Neural cell (in vitro differentiated cells): ENCODE results near the gene HCFC2. TPM values are rescaled to one million over a fixed set of nuclear protein-coding genes. Genes with fewer than 3 reads are reported as not detected.

ENCODE experiments used
- H2AFZ ChIP-seq: fragments of 200-600, 300-800 bp; sonication (generic), shearing (Covaris generic); 2 replicates; pipeline ENCODE4 v1.6.0; 2014; ENCODE audit warnings: low read depth, mild to moderate bottlenecking, antibody characterized with exemption, low read length, moderate library complexity
- H3F3A ChIP-seq: fragments of 200-600 bp; shearing (Covaris generic); 2 replicates; pipeline ENCODE4 v1.6.1; 2016; ENCODE audit warnings: mild to moderate bottlenecking, moderate library complexity, mixed read lengths, antibody characterized with exemption, low read length; ENCODE audit not compliant: insufficient read depth, poor library complexity, severe bottlenecking
- H3K27ac ChIP-seq: fragments of 200-600, 300-800 bp; sonication (generic), shearing (Covaris generic); 2 replicates; pipeline ENCODE4 v1.5.1; 2014; ENCODE audit warnings: mild to moderate bottlenecking, low read length, moderate library complexity
- H3K27me3 ChIP-seq: fragments of 300-800, 200-600 bp; sonication (generic), shearing (Covaris generic); 2 replicates; pipeline ENCODE4 v1.6.0; 2014; ENCODE audit warnings: mild to moderate bottlenecking, low read depth, low read length, moderate library complexity; ENCODE audit not compliant: insufficient read depth
- H3K36me3 ChIP-seq: fragments of 300-800, 200-600 bp; sonication (generic), shearing (Covaris generic); 2 replicates; pipeline ENCODE4 v1.5.1; 2014; ENCODE audit warnings: mild to moderate bottlenecking, antibody characterized with exemption, low read length, moderate library complexity; ENCODE audit not compliant: insufficient read depth
- H3K4me2 ChIP-seq: fragments of 300-800, 200-600 bp; sonication (generic), shearing (Covaris generic); 2 replicates; pipeline ENCODE4 v1.6.0; 2014; ENCODE audit warnings: mild to moderate bottlenecking, low read length
- H3K4me3 ChIP-seq: fragments of 300-800, 200-600 bp; sonication (generic), shearing (Covaris generic); 2 replicates; pipeline ENCODE4 v1.5.1; 2014; ENCODE audit warnings: mild to moderate bottlenecking, low read length, moderate library complexity
- H3K79me2 ChIP-seq: fragments of 200-600 bp; shearing (Covaris generic); replicated peaks from 2 replicates; pipeline ENCODE4 v1.6.0; 2014; ENCODE audit warnings: mild to moderate bottlenecking, low read length, moderate library complexity; ENCODE audit not compliant: insufficient read depth
- H3K9ac ChIP-seq: fragments of 300-800, 200-600 bp; sonication (generic), shearing (Covaris generic); 2 replicates; pipeline ENCODE4 v1.6.1; 2016; ENCODE audit warnings: mild to moderate bottlenecking, low read length, mixed read lengths
- H3K9me2 ChIP-seq: fragments of 200-600 bp; shearing (Covaris generic); 2 replicates; pipeline ENCODE4 v1.6.1; 2016; ENCODE audit warnings: mild to moderate bottlenecking, low read length, mixed read lengths; ENCODE audit not compliant: insufficient read depth
- H3K9me3 ChIP-seq: fragments of 200-600, 300-800 bp; sonication (generic), shearing (Covaris generic); 2 replicates; pipeline ENCODE4 v1.6.1; 2016; ENCODE audit warnings: mild to moderate bottlenecking, mixed run types, low read length, moderate library complexity, mixed read lengths
- H4K20me1 ChIP-seq: fragments of 200-600 bp; shearing (Covaris generic); 2 replicates; pipeline ENCODE4 v1.6.1; 2016; ENCODE audit warnings: mild to moderate bottlenecking, mixed run types; ENCODE audit not compliant: insufficient read depth
- EP300 ChIP-seq: fragments of 450-650 bp; conservative IDR thresholded peaks from 2 replicates; pipeline ENCODE4 v1.6.1; 2014; ENCODE audit warnings: antibody characterized with exemption, mild to moderate bottlenecking, moderate library complexity; ENCODE audit not compliant: poor library complexity, severe bottlenecking
- EZH2 ChIP-seq: fragments of 200-600, 300-800 bp; shearing (Covaris generic), sonication (generic); IDR thresholded peaks from 2 replicates; pipeline ENCODE4 v1.6.1; 2014; ENCODE audit warnings: antibody characterized with exemption, low read length, borderline replicate concordance, mild to moderate bottlenecking; ENCODE audit not compliant: insufficient read depth, poor library complexity, severe bottlenecking
- MXI1 ChIP-seq: fragments of 450-650 bp; conservative IDR thresholded peaks from 2 replicates; pipeline ENCODE4 v1.6.1; 2014; ENCODE audit warnings: antibody characterized with exemption, mild to moderate bottlenecking; ENCODE audit not compliant: poor library complexity, severe bottlenecking
- POLR2AphosphoS5 ChIP-seq: IDR thresholded peaks from 2 replicates; pipeline ENCODE4 v1.6.1; 2012
- RAD21 ChIP-seq: fragments of 450-650 bp; conservative IDR thresholded peaks from 2 replicates; pipeline ENCODE4 v1.6.1; 2014; ENCODE audit warnings: antibody characterized with exemption, mild to moderate bottlenecking, moderate library complexity
- SMC3 ChIP-seq: fragments of 450-650 bp; conservative IDR thresholded peaks from 2 replicates; pipeline ENCODE4 v1.6.1; 2014; ENCODE audit warnings: antibody characterized with exemption, mild to moderate bottlenecking, moderate library complexity; ENCODE audit not compliant: poor library complexity
- TAF1 ChIP-seq: IDR thresholded peaks from 2 replicates; pipeline ENCODE4 v1.6.1; 2012; ENCODE audit warnings: low read depth
- polyA plus RNA-seq: library from polyadenylated mRNA; depleted of rRNA; stranded (reverse); fragments of >200 nt; gene quantifications from 2 replicates; pipeline ENCODE4 v1.2.3, GENCODE V29; 2014
- TF ChIP-seq, protein P1 (sequence below): fragments of 450-650 bp; IDR thresholded peaks from 2 replicates; pipeline ENCODE4 v1.5.1; 2014; ENCODE audit warnings: antibody characterized with exemption, mild to moderate bottlenecking, moderate library complexity; ENCODE audit not compliant: poor library complexity, severe bottlenecking
- TF ChIP-seq, protein P2 (sequence below): IDR thresholded peaks from 2 replicates; pipeline ENCODE4 v1.6.1; 2012; ENCODE audit warnings: borderline replicate concordance

The HCFC2 gene
- polyA plus RNA-seq, 1 donor from 2014 or later = 62.4 TPM

- Histone ChIP-seq H3K4me2 (no peak within 1 kb of the TSS), H3K27ac (no peak within 1 kb of the TSS), H3K9ac (no peak within 1 kb of the TSS), H3K27me3 (peaks cover 16% of the 10 kb centered on the region), H3K79me2 (no peaks in the 10 kb centered on the region), H3F3A (no peaks in the 10 kb centered on the region), H3K9me3 (no peaks in the 10 kb centered on the region), H3K9me2 (no peaks in the 10 kb centered on the region), H3K4me3 (peak within 1 kb of the TSS; percentile 37), H3K36me3 (no peaks in the 10 kb centered on the region), H2AFZ (no peak within 1 kb of the TSS), H4K20me1 (no peaks in the 10 kb centered on the region)
- TF ChIP-seq MXI1 (no peak), EP300 (no peak), TAF1 (no peak), RAD21 (no peak), EZH2 (no peak), POLR2AphosphoS5 (no peak), SMC3 (no peak)
- TF ChIP-seq, protein P1, sequence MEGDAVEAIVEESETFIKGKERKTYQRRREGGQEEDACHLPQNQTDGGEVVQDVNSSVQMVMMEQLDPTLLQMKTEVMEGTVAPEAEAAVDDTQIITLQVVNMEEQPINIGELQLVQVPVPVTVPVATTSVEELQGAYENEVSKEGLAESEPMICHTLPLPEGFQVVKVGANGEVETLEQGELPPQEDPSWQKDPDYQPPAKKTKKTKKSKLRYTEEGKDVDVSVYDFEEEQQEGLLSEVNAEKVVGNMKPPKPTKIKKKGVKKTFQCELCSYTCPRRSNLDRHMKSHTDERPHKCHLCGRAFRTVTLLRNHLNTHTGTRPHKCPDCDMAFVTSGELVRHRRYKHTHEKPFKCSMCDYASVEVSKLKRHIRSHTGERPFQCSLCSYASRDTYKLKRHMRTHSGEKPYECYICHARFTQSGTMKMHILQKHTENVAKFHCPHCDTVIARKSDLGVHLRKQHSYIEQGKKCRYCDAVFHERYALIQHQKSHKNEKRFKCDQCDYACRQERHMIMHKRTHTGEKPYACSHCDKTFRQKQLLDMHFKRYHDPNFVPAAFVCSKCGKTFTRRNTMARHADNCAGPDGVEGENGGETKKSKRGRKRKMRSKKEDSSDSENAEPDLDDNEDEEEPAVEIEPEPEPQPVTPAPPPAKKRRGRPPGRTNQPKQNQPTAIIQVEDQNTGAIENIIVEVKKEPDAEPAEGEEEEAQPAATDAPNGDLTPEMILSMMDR = no peak
- TF ChIP-seq, protein P2, sequence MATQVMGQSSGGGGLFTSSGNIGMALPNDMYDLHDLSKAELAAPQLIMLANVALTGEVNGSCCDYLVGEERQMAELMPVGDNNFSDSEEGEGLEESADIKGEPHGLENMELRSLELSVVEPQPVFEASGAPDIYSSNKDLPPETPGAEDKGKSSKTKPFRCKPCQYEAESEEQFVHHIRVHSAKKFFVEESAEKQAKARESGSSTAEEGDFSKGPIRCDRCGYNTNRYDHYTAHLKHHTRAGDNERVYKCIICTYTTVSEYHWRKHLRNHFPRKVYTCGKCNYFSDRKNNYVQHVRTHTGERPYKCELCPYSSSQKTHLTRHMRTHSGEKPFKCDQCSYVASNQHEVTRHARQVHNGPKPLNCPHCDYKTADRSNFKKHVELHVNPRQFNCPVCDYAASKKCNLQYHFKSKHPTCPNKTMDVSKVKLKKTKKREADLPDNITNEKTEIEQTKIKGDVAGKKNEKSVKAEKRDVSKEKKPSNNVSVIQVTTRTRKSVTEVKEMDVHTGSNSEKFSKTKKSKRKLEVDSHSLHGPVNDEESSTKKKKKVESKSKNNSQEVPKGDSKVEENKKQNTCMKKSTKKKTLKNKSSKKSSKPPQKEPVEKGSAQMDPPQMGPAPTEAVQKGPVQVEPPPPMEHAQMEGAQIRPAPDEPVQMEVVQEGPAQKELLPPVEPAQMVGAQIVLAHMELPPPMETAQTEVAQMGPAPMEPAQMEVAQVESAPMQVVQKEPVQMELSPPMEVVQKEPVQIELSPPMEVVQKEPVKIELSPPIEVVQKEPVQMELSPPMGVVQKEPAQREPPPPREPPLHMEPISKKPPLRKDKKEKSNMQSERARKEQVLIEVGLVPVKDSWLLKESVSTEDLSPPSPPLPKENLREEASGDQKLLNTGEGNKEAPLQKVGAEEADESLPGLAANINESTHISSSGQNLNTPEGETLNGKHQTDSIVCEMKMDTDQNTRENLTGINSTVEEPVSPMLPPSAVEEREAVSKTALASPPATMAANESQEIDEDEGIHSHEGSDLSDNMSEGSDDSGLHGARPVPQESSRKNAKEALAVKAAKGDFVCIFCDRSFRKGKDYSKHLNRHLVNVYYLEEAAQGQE = no peak
Observed at GRCh38 chr12:104049903-104050356, 14.4 kb upstream of the HCFC2 start, which contains the start of gene GLT8D2. Gene GLT8D2 (minus strand): TSS chr12:104050187. CDS start chr12:104019648, 30,539 bp downstream.

DNA sequence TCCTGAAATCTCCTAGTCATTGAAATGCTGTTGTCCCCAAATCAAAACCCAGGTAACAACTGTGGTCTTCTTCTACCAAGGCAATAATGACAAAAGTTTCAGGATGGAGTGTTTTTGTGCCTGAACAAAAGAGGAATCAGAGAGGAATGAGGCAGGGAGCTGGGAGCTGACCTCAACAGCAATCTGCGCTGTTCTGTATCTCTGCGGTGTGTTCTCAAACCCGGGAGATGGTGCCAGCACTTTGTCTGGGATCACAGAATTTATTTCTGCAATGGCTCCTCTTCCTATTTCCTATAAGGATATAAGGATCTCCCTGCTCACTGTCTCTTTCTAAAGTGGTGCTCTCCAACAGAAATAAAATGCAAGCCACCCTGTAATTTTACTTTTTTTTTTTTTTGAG is 13.9 kb upstream of the HCFC2 start:
- H3K9me3 ChIP-seq = no peaks in the 10 kb centered on the region
- H3K27ac ChIP-seq = no peak overlapping the region
- peak overlapping the region; percentile 37 for H3K4me3 ChIP-seq

More for the DNA sequence above, 13.9 kb upstream of the HCFC2 start:
- H2AFZ ChIP-seq = no peak overlapping the region
- H3K9ac ChIP-seq = no peak overlapping the region
- H3K9me2 ChIP-seq = no peaks in the 10 kb centered on the region
- TF ChIP-seq, protein P1 = no peak
- TF ChIP-seq EZH2 (no peak), RAD21 (no peak), TAF1 (no peak)
- TF ChIP-seq, protein P2 = no peak
- no peaks in the 10 kb centered on the region for H3F3A ChIP-seq
- H3K79me2 ChIP-seq = no peaks in the 10 kb centered on the region
- no peak overlapping the region for H3K4me2 ChIP-seq
- H3K27me3 ChIP-seq = peaks cover 16% of the 10 kb centered on the region
- no peaks in the 10 kb centered on the region for H3K36me3 ChIP-seq
- no peaks in the 10 kb centered on the region for H4K20me1 ChIP-seq
